T1000 (cell line): Measurements from ENCODE around the gene GRID1.
"Not testable (repeated sequence)": the region's sequence is repeated elsewhere in the genome, so short reads cannot be mapped to it uniquely, and the experiment has no call there.

ENCODE experiments used
- DNase-seq: peaks from one replicate; lab custom pipeline; 2025; ENCODE audit warnings: mixed read lengths; lab: John Stamatoyannopoulos, UW

Gene GRID1

GRCh38 chr10:86391986-86392722, 25.6 kb upstream of the GRID1 start:
- no peak for DNase-seq

- no peak for DNase-seq
These were observed 24.7 kb upstream of the GRID1 start for GRCh38 chr10:86391236-86391840.

- no peak for DNase-seq
These were observed 23.9 kb upstream of the GRID1 start for GRCh38 chr10:86390337-86391120.

GRCh38 chr10:86389441-86390193, 23.0 kb upstream of the GRID1 start:
- DNase-seq, result no peak

GRCh38 chr10:86389109-86389440, 22.5 kb upstream of the GRID1 start:
- not testable (repeated sequence) for DNase-seq

GRCh38 chr10:86388119-86388704, 21.6 kb upstream of the GRID1 start:
- no peak for DNase-seq

- no peak for DNase-seq
These were observed 20.7 kb upstream of the GRID1 start for GRCh38 chr10:86387178-86387794.

- DNase-seq, result no peak
These were observed 19.2 kb upstream of the GRID1 start for GRCh38 chr10:86385806-86386205.

- DNase-seq, result no peak
These were observed 11.2 kb upstream of the GRID1 start for GRCh38 chr10:86377797-86378146.

GRCh38 chr10:86376852-86377796, 10.5 kb upstream of the GRID1 start:
- peak; percentile 74 for DNase-seq

GRCh38 chr10:86376403-86376802, 9.8 kb upstream of the GRID1 start:
- DNase-seq, result no peak

- no peak for DNase-seq
These were observed 8.6 kb upstream of the GRID1 start for GRCh38 chr10:86375204-86375603.

- no peak for DNase-seq
These were observed 8.1 kb upstream of the GRID1 start for GRCh38 chr10:86374664-86375063.

- DNase-seq, result no peak
These were observed 7.2 kb upstream of the GRID1 start for GRCh38 chr10:86373828-86374227.

GRCh38 chr10:86373251-86373650, 6.7 kb upstream of the GRID1 start:
- DNase-seq, result no peak

- no peak for DNase-seq
These were observed 6.2 kb upstream of the GRID1 start for GRCh38 chr10:86372784-86373239.

- no peak for DNase-seq
These were observed 5.7 kb upstream of the GRID1 start for GRCh38 chr10:86372119-86372783.

GRCh38 chr10:86371691-86372090, 5.1 kb upstream of the GRID1 start:
- DNase-seq, result no peak

GRCh38 chr10:86371116-86371515, 4.5 kb upstream of the GRID1 start:
- DNase-seq, result no peak
